ENCODE results near the gene CHD9NB. TPM values are rescaled to one million over a fixed set of nuclear protein-coding genes. Genes with fewer than 3 reads are reported as not detected.

CHD9NB gene
- total RNA-seq, 1 experiment from 2014 or later = 2.8 TPM

GRCh38 chr16:53045341-53046220, 7.1 kb downstream of the CHD9NB start:
- H3K4me1 ChIP-seq (replicated peaks; ENCODE audit: insufficient read depth) = no peaks in the 10 kb centered on the region
- POLR2A ChIA-PET (ENCODE audit: unreplicated experiment) = no interaction called here
- DNase-seq = peak in 1 of 2 experiments; percentile 75
- intact Hi-C loops (cut with micrococcal nuclease; ENCODE audit: unreplicated experiment) = no loop called here
- no TSS peak for BruUV-seq (replicated peaks)
- H3K27ac ChIP-seq = no peak overlapping the region
- CTCF ChIA-PET = no interaction called here
- H3K4me2 ChIP-seq = no peak overlapping the region
- H2AFZ ChIP-seq = no peak overlapping the region
- no peaks in the 10 kb centered on the region for H3F3A ChIP-seq (ENCODE audit: insufficient read depth, low read depth)
- H3K4me3 ChIP-seq = no peak overlapping the region
- H3K9me3 ChIP-seq (ENCODE audit: insufficient read depth, low read depth) = no peaks in the 10 kb centered on the region
- TF ChIP-seq EZH2 (IDR thresholded peaks at IDR 0.05; ENCODE audit: low read depth) = no peak
- 0 out of 2 replicates have a peak, but pooled peaks cover 4% of the 10 kb centered on the region for H3K27me3 ChIP-seq (ENCODE audit: insufficient read depth, low read depth)
- no peaks in the 10 kb centered on the region for H3K36me3 ChIP-seq (ENCODE audit: low read depth)
- H3K79me2 ChIP-seq (ENCODE audit: low read depth) = no peaks in the 10 kb centered on the region
- no peaks in the 10 kb centered on the region for H4K20me1 ChIP-seq (ENCODE audit: insufficient read depth)
- no peaks in the 10 kb centered on the region for H3K9me2 ChIP-seq (ENCODE audit: insufficient read depth)

GRCh38 chr16:53043986-53044601, 8.6 kb downstream of the CHD9NB start:
- no peaks in the 10 kb centered on the region for H3K36me3 ChIP-seq (ENCODE audit: low read depth)
- peak; percentile 22 to 86 for DNase-seq
- H3K27me3 ChIP-seq (ENCODE audit: insufficient read depth, low read depth) = 0 out of 2 replicates have a peak, but pooled peaks cover 4% of the 10 kb centered on the region
- H3K79me2 ChIP-seq (ENCODE audit: low read depth) = no peaks in the 10 kb centered on the region
- no peak overlapping the region for H3K27ac ChIP-seq
- no peaks in the 10 kb centered on the region for H3K4me1 ChIP-seq (replicated peaks; ENCODE audit: insufficient read depth)
- ChIA-PET POLR2A (ENCODE audit: unreplicated experiment) (interaction anchor here (0.7 kb wide), 1 partner anchor 506 kb away, joined by 3 read pairs; no protein-coding TSS in a partner anchor), CTCF (no interaction called here)
- TF ChIP-seq CTCF (conservative IDR thresholded peaks at IDR 0.05) (no peak), EZH2 (IDR thresholded peaks at IDR 0.05; ENCODE audit: low read depth) (no peak)
- intact Hi-C loops (cut with micrococcal nuclease; ENCODE audit: unreplicated experiment) = no loop called here
- H4K20me1 ChIP-seq (ENCODE audit: insufficient read depth) = no peaks in the 10 kb centered on the region
- H3K9me3 ChIP-seq (ENCODE audit: insufficient read depth, low read depth) = no peaks in the 10 kb centered on the region
- no TSS peak for BruUV-seq (replicated peaks)
- H3F3A ChIP-seq (ENCODE audit: insufficient read depth, low read depth) = no peaks in the 10 kb centered on the region
- H3K4me2 ChIP-seq = peak overlapping the region; percentile 5; the same call in 1 of the 2 replicates
- H3K9me2 ChIP-seq (ENCODE audit: insufficient read depth) = no peaks in the 10 kb centered on the region
- H3K4me3 ChIP-seq = no peak overlapping the region
- no peak overlapping the region for H2AFZ ChIP-seq

- no peak for TF ChIP-seq CTCF (conservative IDR thresholded peaks at IDR 0.05)
- no peak for TF ChIP-seq EZH2 (IDR thresholded peaks at IDR 0.05; ENCODE audit: low read depth)
- no peak for DNase-seq
- no peak overlapping the region for H3K4me2 ChIP-seq
- intact Hi-C loops (cut with micrococcal nuclease; ENCODE audit: unreplicated experiment) = no loop called here
- no peaks in the 10 kb centered on the region for H3K9me2 ChIP-seq (ENCODE audit: insufficient read depth)
- H4K20me1 ChIP-seq (ENCODE audit: insufficient read depth) = no peaks in the 10 kb centered on the region
- no peak overlapping the region for H2AFZ ChIP-seq
- H3K79me2 ChIP-seq (ENCODE audit: low read depth) = no peaks in the 10 kb centered on the region
- CTCF ChIA-PET = interaction anchor here (0.7 kb wide), 1 partner anchor 114 kb away, joined by 3 read pairs; no protein-coding TSS in a partner anchor
- no peaks in the 10 kb centered on the region for H3K36me3 ChIP-seq (ENCODE audit: low read depth)
- no peak overlapping the region for H3K4me3 ChIP-seq
- POLR2A ChIA-PET (ENCODE audit: unreplicated experiment) = interaction anchor here (0.7 kb wide), 1 partner anchor 506 kb away, joined by 3 read pairs; no protein-coding TSS in a partner anchor
- H3K27ac ChIP-seq = no peak overlapping the region
- no TSS peak for BruUV-seq (replicated peaks)
- no peaks in the 10 kb centered on the region for H3F3A ChIP-seq (ENCODE audit: insufficient read depth, low read depth)
- H3K27me3 ChIP-seq (ENCODE audit: insufficient read depth, low read depth) = 0 out of 2 replicates have a peak, but pooled peaks cover 4% of the 10 kb centered on the region
- H3K9me3 ChIP-seq (ENCODE audit: insufficient read depth, low read depth) = no peaks in the 10 kb centered on the region
- H3K4me1 ChIP-seq (replicated peaks; ENCODE audit: insufficient read depth) = no peaks in the 10 kb centered on the region
These were observed 9.3 kb downstream of the CHD9NB start for GRCh38 chr16:53043428-53043831.
